HepG2 (cell line): Measurements from ENCODE around the gene P2RY6. TPM values are rescaled to one million over a fixed set of nuclear protein-coding genes. Genes with fewer than 3 reads are reported as not detected.

Experiments
- ARNT ChIP-seq: fragments of 450-650 bp; IDR thresholded peaks from 2 replicates; pipeline ENCODE4 v1.6.1; 2017
- ATAD3A ChIP-seq: sonication (generic); formaldehyde crosslinking; IDR thresholded peaks from 2 replicates; pipeline ENCODE4 v1.4.0; 2020; ENCODE audit warnings: missing genetic modification reagents
- FOXO4 ChIP-seq: sonication (generic); formaldehyde crosslinking; conservative IDR thresholded peaks from 2 replicates; pipeline ENCODE4 v1.8.1; 2023; ENCODE audit warnings: missing genetic modification reagents
- GMEB2 ChIP-seq: IDR thresholded peaks from 2 replicates; pipeline ENCODE4 v1.6.1; 2016; ENCODE audit warnings: missing biosample characterization, missing genetic modification reagents, low read depth
- HDAC2 ChIP-seq: sonication (generic); formaldehyde crosslinking; IDR thresholded peaks from 2 replicates; pipeline ENCODE4 v1.4.0; 2020; ENCODE audit warnings: missing genetic modification reagents
- HMGXB3 ChIP-seq: sonication (generic); formaldehyde crosslinking; IDR thresholded peaks from 2 replicates; pipeline ENCODE4 v1.4.0; 2020; ENCODE audit warnings: missing genetic modification reagents, borderline replicate concordance
- IKZF1 ChIP-seq: fragments of 450-650 bp; IDR thresholded peaks from 2 replicates; pipeline ENCODE4 v1.7.1; 2016
- KLF11 ChIP-seq: IDR thresholded peaks from 2 replicates; pipeline ENCODE4 v1.6.1; 2016; ENCODE audit warnings: missing compliant biosample characterization
- MIER2 ChIP-seq: IDR thresholded peaks from 2 replicates; pipeline ENCODE4 v1.6.1; 2016; ENCODE audit warnings: missing biosample characterization, missing genetic modification reagents
- MIER3 ChIP-seq: IDR thresholded peaks from 2 replicates; pipeline ENCODE4 v1.6.1; 2016; ENCODE audit warnings: missing compliant biosample characterization, borderline replicate concordance
- MNT ChIP-seq: fragments of 450-650 bp; IDR thresholded peaks from 2 replicates; pipeline ENCODE4 v1.6.1; 2016
- SMAD3 ChIP-seq: sonication (generic); formaldehyde crosslinking; IDR thresholded peaks from 2 replicates; pipeline ENCODE4 v1.4.0; 2020; ENCODE audit warnings: missing genetic modification reagents
- SP140L ChIP-seq: sonication (generic); formaldehyde crosslinking; IDR thresholded peaks from 2 replicates; pipeline ENCODE4 v1.4.0; 2020; ENCODE audit warnings: missing genetic modification reagents, borderline replicate concordance
- SSRP1 ChIP-seq: IDR thresholded peaks from 2 replicates; pipeline ENCODE4 v1.6.1; 2016; ENCODE audit warnings: control low read depth
- U2AF1 ChIP-seq: fragments of 200-400 bp; formaldehyde crosslinking; optimal IDR thresholded peaks from 2 replicates; pipeline ENCODE3; 2017; ENCODE audit warnings: mild to moderate bottlenecking, low read depth, low read length
- ZNF30 ChIP-seq: sonication (generic); formaldehyde crosslinking; IDR thresholded peaks from 2 replicates; pipeline ENCODE4 v1.5.0; 2020; ENCODE audit warnings: mild to moderate bottlenecking, missing genetic modification reagents
- ZNF331 ChIP-seq: sonication (generic); formaldehyde crosslinking; IDR thresholded peaks from 2 replicates; pipeline ENCODE4 v1.4.0; 2020; ENCODE audit warnings: missing genetic modification reagents
- ZNF343 ChIP-seq: sonication (generic); formaldehyde crosslinking; IDR thresholded peaks from 2 replicates; pipeline ENCODE4 v1.4.0; 2020; ENCODE audit warnings: mild to moderate bottlenecking, missing genetic modification reagents
- ZNF382 ChIP-seq: sonication (generic); formaldehyde crosslinking; IDR thresholded peaks from 2 replicates; pipeline ENCODE4 v1.5.0; 2020; ENCODE audit warnings: missing genetic modification reagents, mild to moderate bottlenecking, borderline replicate concordance
- ZNF484 ChIP-seq: sonication (generic); formaldehyde crosslinking; IDR thresholded peaks from 2 replicates; pipeline ENCODE4 v1.5.1; 2020; ENCODE audit warnings: mild to moderate bottlenecking, low read depth, missing genetic modification reagents, borderline replicate concordance
- ZNF501 ChIP-seq: sonication (generic); formaldehyde crosslinking; IDR thresholded peaks from 2 replicates; pipeline ENCODE4 v1.5.1; 2020; ENCODE audit warnings: mild to moderate bottlenecking, moderate library complexity, missing genetic modification reagents
- ZNF780A ChIP-seq: sonication (generic); formaldehyde crosslinking; IDR thresholded peaks from 2 replicates; pipeline ENCODE4 v1.8.0; 2022; ENCODE audit warnings: mild to moderate bottlenecking, missing genetic modification reagents, moderate library complexity
- ZNF781 ChIP-seq: sonication (generic); formaldehyde crosslinking; IDR thresholded peaks from 2 replicates; pipeline ENCODE4 v1.5.1; 2020; ENCODE audit warnings: borderline replicate concordance, mild to moderate bottlenecking, missing genetic modification reagents; ENCODE audit errors: not compliant biosample characterization
- polyA plus RNA-seq, 8 experiments: library from polyadenylated mRNA; depleted of rRNA in 3 of 8; stranded (reverse) in 7 of 8; unstranded in 1 of 8; fragments of >200 nt; fragmentation: Illumina TruSeq in 4 of 8; extraction: Trizol in 4 of 8; gene quantifications; 2 replicates each; pipeline versions ENCODE4 v1.2.1 to v1.2.3, GENCODE V29; 2011 to 2016; ENCODE audit warnings: low read depth in 4 of 8, missing spikeins in 1 of 8, mixed read lengths in 1 of 8; ENCODE audit not compliant: insufficient read depth in 1 of 8
- total RNA-seq, 5 experiments: library from RNA; depleted of rRNA; stranded (reverse); fragments of >200 nt; fragmentation: Illumina TruSeq; extraction: Trizol; gene quantifications; 2 replicates each; pipeline ENCODE4 v1.2.3, GENCODE V29; 2016; ENCODE audit warnings: low read depth in 1 of 5

The P2RY6 gene
- total and polyA plus RNA-seq, 2 of the 13 experiments (the other 11 are each of a cell fraction or from before 2014, with no cell fraction given): 0.09 to 0.29 TPM

GRCh38 chr11:73314117-73314961 is 42.2 kb downstream of the P2RY6 start (continued):
- TF ChIP-seq FOXO4 (no peak), HMGXB3 (CRISPR knock-in tag) (peak; percentile 51; the same call in 1 of the 2 replicates), KLF11 (CRISPR knock-in tag) (peak; percentile 54; the same call in 1 of the 2 replicates), ZNF780A (CRISPR knock-in tag) (no peak), ATAD3A (CRISPR knock-in tag) (no peak), IKZF1 (no peak), MIER3 (CRISPR knock-in tag) (peak; percentile 67), HDAC2 (peak; percentile 81), ZNF781 (CRISPR knock-in tag) (no peak), ZNF484 (CRISPR knock-in tag) (no peak), ARNT (no peak), MNT (peak; percentile 32; the same call in 1 of the 2 replicates), ZNF501 (CRISPR knock-in tag) (peak; percentile 79), ZNF30 (CRISPR knock-in tag) (no peak), SP140L (CRISPR knock-in tag) (no peak), ZNF382 (no peak), ZNF331 (peak; percentile 32; the same call in 1 of the 2 replicates), ZNF343 (CRISPR knock-in tag) (no peak), SMAD3 (CRISPR knock-in tag) (peak; percentile 43; the same call in 1 of the 2 replicates), GMEB2 (CRISPR knock-in tag) (no peak), U2AF1 (no peak), SSRP1 (CRISPR knock-in tag) (no peak), MIER2 (CRISPR knock-in tag) (no peak)
